ENCODE data around the gene CFAP45.

Gene CFAP45

DNA sequence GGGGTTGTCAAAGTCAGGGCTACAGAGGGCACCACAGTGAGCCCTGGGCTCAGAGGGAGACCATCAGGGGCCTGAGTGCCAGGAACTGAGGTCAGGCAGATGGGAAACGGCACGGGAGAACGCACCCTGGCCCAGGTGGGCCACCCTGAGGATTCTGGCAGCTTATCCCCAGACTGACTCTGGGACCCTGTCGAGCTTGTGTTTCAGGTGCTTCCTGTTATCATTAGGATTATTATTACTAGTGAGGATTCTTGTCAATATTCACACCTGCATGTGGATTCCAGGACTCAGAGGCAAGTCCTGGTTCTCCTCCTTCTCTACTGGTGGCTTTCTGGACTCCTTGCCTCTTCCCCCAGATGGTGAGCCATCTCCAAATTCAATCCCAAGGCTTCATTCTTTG, 52.7 kb downstream of the CFAP45 start:
- FAIRE-seq (no peak), DNase-seq (ENCODE audit: insufficient read length, low spot score) (no peak)
- TF ChIP-seq, protein P1, sequence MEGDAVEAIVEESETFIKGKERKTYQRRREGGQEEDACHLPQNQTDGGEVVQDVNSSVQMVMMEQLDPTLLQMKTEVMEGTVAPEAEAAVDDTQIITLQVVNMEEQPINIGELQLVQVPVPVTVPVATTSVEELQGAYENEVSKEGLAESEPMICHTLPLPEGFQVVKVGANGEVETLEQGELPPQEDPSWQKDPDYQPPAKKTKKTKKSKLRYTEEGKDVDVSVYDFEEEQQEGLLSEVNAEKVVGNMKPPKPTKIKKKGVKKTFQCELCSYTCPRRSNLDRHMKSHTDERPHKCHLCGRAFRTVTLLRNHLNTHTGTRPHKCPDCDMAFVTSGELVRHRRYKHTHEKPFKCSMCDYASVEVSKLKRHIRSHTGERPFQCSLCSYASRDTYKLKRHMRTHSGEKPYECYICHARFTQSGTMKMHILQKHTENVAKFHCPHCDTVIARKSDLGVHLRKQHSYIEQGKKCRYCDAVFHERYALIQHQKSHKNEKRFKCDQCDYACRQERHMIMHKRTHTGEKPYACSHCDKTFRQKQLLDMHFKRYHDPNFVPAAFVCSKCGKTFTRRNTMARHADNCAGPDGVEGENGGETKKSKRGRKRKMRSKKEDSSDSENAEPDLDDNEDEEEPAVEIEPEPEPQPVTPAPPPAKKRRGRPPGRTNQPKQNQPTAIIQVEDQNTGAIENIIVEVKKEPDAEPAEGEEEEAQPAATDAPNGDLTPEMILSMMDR (IDR thresholded peaks at IDR 0.05; ENCODE audit: insufficient read depth, missing control alignments): no peak

GRCh38 chr1:159845751-159846629, 54.0 kb downstream of the CFAP45 start:
- FAIRE-seq (no peak), DNase-seq (ENCODE audit: insufficient read length, low spot score) (no peak)
- TF ChIP-seq, protein P1 (IDR thresholded peaks at IDR 0.05; ENCODE audit: insufficient read depth, missing control alignments): no peak

- TF ChIP-seq, protein P1 (IDR thresholded peaks at IDR 0.05; ENCODE audit: insufficient read depth, missing control alignments): no peak
- DNase-seq (ENCODE audit: insufficient read length, low spot score) (no peak), FAIRE-seq (no peak)
Measured at GRCh38 chr1:159843459-159843858, 56.5 kb downstream of the CFAP45 start.

GRCh38 chr1:159841749-159842148, 58.2 kb downstream of the CFAP45 start:
- FAIRE-seq (no peak), DNase-seq (ENCODE audit: insufficient read length, low spot score) (no peak)

GRCh38 chr1:159839116-159839849, 60.7 kb downstream of the CFAP45 start:
- FAIRE-seq (no peak), DNase-seq (ENCODE audit: insufficient read length, low spot score) (no peak)
- TF ChIP-seq, protein P1 (IDR thresholded peaks at IDR 0.05; ENCODE audit: insufficient read depth, missing control alignments): no peak

More at GRCh38 chr1:159841749-159842148, 58.2 kb downstream of the CFAP45 start:
- TF ChIP-seq, protein P1 (IDR thresholded peaks at IDR 0.05; ENCODE audit: insufficient read depth, missing control alignments): no peak

DNA sequence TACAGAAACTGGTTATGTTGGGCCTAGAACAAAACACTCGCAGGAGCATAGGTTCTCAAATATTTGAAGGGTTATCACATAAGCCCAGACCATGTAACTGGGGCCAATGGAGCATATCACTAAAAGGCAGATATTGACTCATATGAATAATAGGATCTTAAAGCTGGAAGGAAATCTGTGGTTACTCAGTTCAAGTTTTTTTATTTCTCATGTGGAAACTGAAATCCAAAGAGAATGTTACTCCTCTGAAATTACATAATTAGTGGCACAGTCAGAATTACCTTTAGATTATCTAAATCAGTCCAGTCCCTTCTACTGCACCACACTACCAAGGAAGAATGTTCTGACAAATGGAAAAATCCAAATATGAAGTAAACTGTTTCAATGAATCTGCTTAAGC, 61.2 kb downstream of the CFAP45 start:
- DNase-seq (ENCODE audit: insufficient read length, low spot score): no peak
- TF ChIP-seq, protein P1 (IDR thresholded peaks at IDR 0.05; ENCODE audit: insufficient read depth, missing control alignments): no peak
- FAIRE-seq: no peak
